Esophagus muscularis mucosa (tissue), 3 donors: Measurements from ENCODE around the gene GIPC3.

Source experiments
- POLR2AphosphoS5 ChIP-seq, 2 donors: sonication (generic); formaldehyde crosslinking; IDR thresholded peaks; one replicate each; pipeline ENCODE4 v1.6.1; 2017; ENCODE audit warnings: antibody characterized with exemption in 2 of 2
- TF ChIP-seq, protein P1 (sequence below), 3 experiments: fragments of 200-600 bp in 2 of 3; fragments of 450-650 bp in 1 of 3; sonication (generic) in 2 of 3; IDR thresholded peaks; one replicate each; pipeline ENCODE4 v1.5.1; 2017 to 2019; ENCODE audit warnings: antibody characterized with exemption in 3 of 3, mild to moderate bottlenecking in 2 of 3, moderate library complexity in 1 of 3

DNA sequence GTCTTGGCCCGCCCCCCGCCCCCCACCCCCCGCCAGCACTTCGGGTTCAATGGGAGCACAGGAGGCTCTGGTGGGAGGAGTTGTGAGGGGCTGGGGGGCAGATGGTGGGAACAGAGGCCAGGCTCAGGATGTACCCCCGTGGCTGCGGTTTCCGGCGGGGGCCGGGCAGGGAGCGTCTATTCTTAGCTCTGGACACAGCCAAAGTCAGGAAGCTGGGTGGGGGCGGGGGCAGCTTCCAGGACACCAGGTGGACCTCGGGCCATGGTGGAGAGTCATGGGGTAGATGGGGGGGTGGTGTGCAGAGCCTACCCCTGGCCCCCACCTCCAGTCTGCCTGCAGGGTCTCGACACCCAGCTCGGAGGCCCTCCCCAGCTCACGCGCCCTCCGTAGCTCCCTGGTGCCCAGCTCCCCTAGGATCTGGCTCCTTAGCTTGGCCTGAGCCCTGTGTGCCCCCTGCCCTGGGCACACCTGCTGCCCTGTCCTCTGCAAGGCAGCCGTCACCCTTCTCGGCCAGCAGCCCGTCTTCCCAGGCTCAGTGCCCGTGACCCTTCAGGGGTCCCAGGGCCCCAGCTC lies 23.6 kb downstream of the GIPC3 start:
- TF ChIP-seq, protein P1, sequence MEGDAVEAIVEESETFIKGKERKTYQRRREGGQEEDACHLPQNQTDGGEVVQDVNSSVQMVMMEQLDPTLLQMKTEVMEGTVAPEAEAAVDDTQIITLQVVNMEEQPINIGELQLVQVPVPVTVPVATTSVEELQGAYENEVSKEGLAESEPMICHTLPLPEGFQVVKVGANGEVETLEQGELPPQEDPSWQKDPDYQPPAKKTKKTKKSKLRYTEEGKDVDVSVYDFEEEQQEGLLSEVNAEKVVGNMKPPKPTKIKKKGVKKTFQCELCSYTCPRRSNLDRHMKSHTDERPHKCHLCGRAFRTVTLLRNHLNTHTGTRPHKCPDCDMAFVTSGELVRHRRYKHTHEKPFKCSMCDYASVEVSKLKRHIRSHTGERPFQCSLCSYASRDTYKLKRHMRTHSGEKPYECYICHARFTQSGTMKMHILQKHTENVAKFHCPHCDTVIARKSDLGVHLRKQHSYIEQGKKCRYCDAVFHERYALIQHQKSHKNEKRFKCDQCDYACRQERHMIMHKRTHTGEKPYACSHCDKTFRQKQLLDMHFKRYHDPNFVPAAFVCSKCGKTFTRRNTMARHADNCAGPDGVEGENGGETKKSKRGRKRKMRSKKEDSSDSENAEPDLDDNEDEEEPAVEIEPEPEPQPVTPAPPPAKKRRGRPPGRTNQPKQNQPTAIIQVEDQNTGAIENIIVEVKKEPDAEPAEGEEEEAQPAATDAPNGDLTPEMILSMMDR (IDR thresholded peaks at IDR 0.05) = no peak
- no peak for TF ChIP-seq POLR2AphosphoS5 (IDR thresholded peaks at IDR 0.05)
